Measurements from ENCODE around the gene LBX2. TPM values are rescaled to one million over a fixed set of nuclear protein-coding genes. Genes with fewer than 3 reads are reported as not detected.

LBX2 gene
- total and polyA plus RNA-seq, 4 experiments from 2014 or later, result 0.23 to 0.30 TPM; not detected in 2

- Mint-ChIP-seq H3K4me1 (peaks cover 40 to 68% (median 55%) of the 10 kb centered on the region in 4 donors), H3K9me3 (peaks cover 0 to 2% (median 0%) of the 10 kb centered on the region in 8 donors), H3K4me3 (peak within 1 kb of the TSS; percentile 95 to 99 (median 98)), H3K27me3 (no peaks in the 10 kb centered on the region), H3K27ac (peak within 1 kb of the TSS; percentile 92 to 100 (median 99)), H3K36me3 (peaks cover 9 to 27% of the 10 kb centered on the region in 2 donors)
- Histone ChIP-seq H3K27ac (ENCODE audit: low read depth, low read length) (peak within 1 kb of the TSS; percentile 100), H3K36me3 (ENCODE audit: insufficient read depth, low read length) (peaks cover 19% of the 10 kb centered on the region), H3K4me3 (ENCODE audit: low read length in 2 of 2) (peak within 1 kb of the TSS; percentile 70 to 93), H3K4me1 (ENCODE audit: insufficient read depth, low read length) (peaks cover 45% of the 10 kb centered on the region), H3K9me3 (ENCODE audit: control insufficient read depth in 1 of 2, low read length in 2 of 2) (no peaks in the 10 kb centered on the region), H3K27me3 (ENCODE audit: insufficient read depth, low read length) (no peaks in the 10 kb centered on the region)
- intact Hi-C loops (cut with micrococcal nuclease), result loop anchor here (1.0 to 10.0 kb wide), 4 partner anchors 14 to 534 kb away; partner anchors contain the start of genes AUP1, DGUOK, HTRA2 and MRPL53
- ChIA-PET CTCF (ENCODE audit: partially characterized antibody) (interaction anchor here (1.0 to 3.4 kb wide), 9 partner anchors 9 to 129 kb away, joined by 3 to 14 read pairs (median 8); partner anchors contain the start of genes CCDC142, MRPL53, PCGF1 and TTC31), POLR2A (ENCODE audit: partially characterized antibody) (interaction anchor here (0.7 to 9.5 kb wide), 31 partner anchors 10 to 1224 kb away, joined by 3 to 516 read pairs (median 4); partner anchors contain the start of genes AUP1, C2orf81, CCDC142 and CCT7)
- peak; percentile 99 to 100 (median 100) for DNase-seq
Measured at GRCh38 chr2:74458132-74458937, 41.1 kb downstream of the LBX2 start, which contains the start of gene WBP1. Gene WBP1, plus strand, starts transcription at chr2:74458438. Its CDS starts 165 bp downstream, at chr2:74458603.

- no peaks in the 10 kb centered on the region for H3K27me3 Mint-ChIP-seq
- intact Hi-C loops (cut with micrococcal nuclease), result loop anchor here (1.0 to 10.0 kb wide), 6 partner anchors 8 to 533 kb away; partner anchors contain the start of genes AUP1, C2orf81, DGUOK and HTRA2
- peak overlapping the region; percentile 100 for H3K27ac ChIP-seq (ENCODE audit: low read depth, low read length)
- H3K4me1 Mint-ChIP-seq, result peaks cover 44 to 70% (median 58%) of the 10 kb centered on the region in 4 donors
- ChIA-PET POLR2A (ENCODE audit: partially characterized antibody) (interaction anchor here (0.7 to 9.5 kb wide), 27 partner anchors 7 to 1224 kb away, joined by 3 to 516 read pairs (median 6); partner anchors contain the start of genes AUP1, C2orf81, CCDC142 and CCT7), CTCF (ENCODE audit: partially characterized antibody) (interaction anchor here (1.2 to 4.6 kb wide), 8 partner anchors 10 to 130 kb away, joined by 3 to 66 read pairs (median 9); partner anchors contain the start of genes CCDC142, MRPL53, PCGF1 and TTC31)
- H3K36me3 ChIP-seq (ENCODE audit: insufficient read depth, low read length), result peaks cover 13% of the 10 kb centered on the region
- H3K27ac Mint-ChIP-seq, result peak overlapping the region; percentile 92 to 100 (median 99)
- peak in 3 of 5 donors; percentile 81 to 90 (median 81) for DNase-seq
- peaks cover 3 to 21% of the 10 kb centered on the region in 2 donors for H3K36me3 Mint-ChIP-seq
- peak overlapping the region; percentile 70 to 93 for H3K4me3 ChIP-seq (ENCODE audit: low read length in 2 of 2)
- H3K9me3 ChIP-seq (ENCODE audit: control insufficient read depth in 1 of 2, low read length in 2 of 2), result no peaks in the 10 kb centered on the region
- peak overlapping the region; percentile 93 to 99 (median 98) for H3K4me3 Mint-ChIP-seq
- peaks cover 48% of the 10 kb centered on the region for H3K4me1 ChIP-seq (ENCODE audit: insufficient read depth, low read length)
- H3K27me3 ChIP-seq (ENCODE audit: insufficient read depth, low read length), result no peaks in the 10 kb centered on the region
- H3K9me3 Mint-ChIP-seq, result peaks cover 0 to 2% (median 0%) of the 10 kb centered on the region in 8 donors
Measured at GRCh38 chr2:74457549-74458131, 41.8 kb downstream of the LBX2 start.

- H3K27me3 Mint-ChIP-seq, result no peaks in the 10 kb centered on the region
Measured at GRCh38 chr2:74457129-74457548, 42.3 kb downstream of the LBX2 start.

GRCh38 chr2:74454654-74455511 lies 44.5 kb downstream of the LBX2 start, which contains the start of gene INO80B:
Gene INO80B, plus strand, starts transcription at chr2:74455087. Its CDS starts 30 bp downstream, at chr2:74455117.
- H3K27ac Mint-ChIP-seq, result peak within 1 kb of the TSS; percentile 92 to 100 (median 99)
- H3K9me3 Mint-ChIP-seq, result no peaks in the 10 kb centered on the region
- H3K4me3 Mint-ChIP-seq, result peak within 1 kb of the TSS; percentile 97 to 99 (median 99)
- ChIA-PET CTCF (ENCODE audit: partially characterized antibody) (interaction anchor here (0.8 to 4.6 kb wide), 10 partner anchors 13 to 134 kb away, joined by 3 to 66 read pairs (median 7); partner anchors contain the start of genes C2orf81, CCDC142, MRPL53 and TTC31), POLR2A (ENCODE audit: partially characterized antibody) (interaction anchor here (0.6 to 9.5 kb wide), 21 partner anchors 10 to 718 kb away, joined by 3 to 516 read pairs (median 4); partner anchors contain the start of genes AUP1, C2orf81, CCDC142 and HTRA2)
- Histone ChIP-seq H3K4me3 (ENCODE audit: low read length in 2 of 2) (peak within 1 kb of the TSS; percentile 62 to 75), H3K27me3 (ENCODE audit: insufficient read depth, low read length) (no peaks in the 10 kb centered on the region), H3K27ac (ENCODE audit: low read depth, low read length) (peak within 1 kb of the TSS; percentile 100), H3K4me1 (ENCODE audit: insufficient read depth, low read length) (peaks cover 56% of the 10 kb centered on the region), H3K9me3 (ENCODE audit: control insufficient read depth in 1 of 2, low read length in 2 of 2) (no peaks in the 10 kb centered on the region), H3K36me3 (ENCODE audit: insufficient read depth, low read length) (no peaks in the 10 kb centered on the region)
- intact Hi-C loops (cut with micrococcal nuclease), result loop anchor here (1.0 to 10.0 kb wide), 9 partner anchors 28 to 1220 kb away; partner anchors contain the start of genes AUP1, CCT7, DGUOK and HTRA2
- peaks cover 46 to 70% (median 60%) of the 10 kb centered on the region in 4 donors for H3K4me1 Mint-ChIP-seq
- peak; percentile 97 to 99 (median 98) for DNase-seq
- peaks cover 3 to 16% of the 10 kb centered on the region in 2 donors for H3K36me3 Mint-ChIP-seq
- H3K27me3 Mint-ChIP-seq, result no peaks in the 10 kb centered on the region

More at GRCh38 chr2:74457129-74457548, 42.3 kb downstream of the LBX2 start:
- DNase-seq, result no peak
- H3K4me1 Mint-ChIP-seq, result peaks cover 48 to 75% (median 62%) of the 10 kb centered on the region in 4 donors
- peak overlapping the region; percentile 92 to 100 (median 99) for H3K27ac Mint-ChIP-seq
- H3K36me3 Mint-ChIP-seq, result peaks cover 3 to 19% of the 10 kb centered on the region in 2 donors
- peaks cover 0 to 2% (median 0%) of the 10 kb centered on the region in 8 donors for H3K9me3 Mint-ChIP-seq
- ChIA-PET CTCF (ENCODE audit: partially characterized antibody) (interaction anchor here (0.6 to 4.6 kb wide), 8 partner anchors 10 to 132 kb away, joined by 3 to 66 read pairs (median 8); partner anchors contain the start of genes CCDC142 and TTC31), POLR2A (ENCODE audit: partially characterized antibody) (interaction anchor here (0.7 to 9.5 kb wide), 16 partner anchors 8 to 720 kb away, joined by 3 to 516 read pairs (median 8); partner anchors contain the start of genes AUP1, C2orf81, CCDC142 and HTRA2)
- Histone ChIP-seq H3K4me1 (ENCODE audit: insufficient read depth, low read length) (peaks cover 53% of the 10 kb centered on the region), H3K9me3 (ENCODE audit: control insufficient read depth in 1 of 2, low read length in 2 of 2) (no peaks in the 10 kb centered on the region), H3K27me3 (ENCODE audit: insufficient read depth, low read length) (no peaks in the 10 kb centered on the region), H3K4me3 (ENCODE audit: low read length in 2 of 2) (peak overlapping the region; percentile 63 to 93), H3K36me3 (ENCODE audit: insufficient read depth, low read length) (peaks cover 8% of the 10 kb centered on the region), H3K27ac (ENCODE audit: low read depth, low read length) (peak overlapping the region; percentile 100)
- intact Hi-C loops (cut with micrococcal nuclease), result loop anchor here (1.0 to 10.0 kb wide), 3 partner anchors 8 to 532 kb away; partner anchors contain the start of genes C2orf81, DGUOK, MOGS and WDR54
- H3K4me3 Mint-ChIP-seq, result peak overlapping the region; percentile 95 to 99 (median 98)

- POLR2A ChIA-PET (ENCODE audit: partially characterized antibody), result interaction anchor here (0.7 kb wide), 2 partner anchors 25 to 32 kb away, joined by 3 to 4 read pairs; partner anchors contain the start of genes CCDC142 and TTC31
- H3K4me1 ChIP-seq (ENCODE audit: insufficient read depth, low read length), result peaks cover 29% of the 10 kb centered on the region
- H3K27me3 Mint-ChIP-seq, result no peaks in the 10 kb centered on the region
- no peak for DNase-seq
- H3K36me3 ChIP-seq (ENCODE audit: insufficient read depth, low read length), result no peaks in the 10 kb centered on the region
- peaks cover 23 to 28% (median 27%) of the 10 kb centered on the region in 4 donors for H3K4me1 Mint-ChIP-seq
- no peaks in the 10 kb centered on the region for H3K27me3 ChIP-seq (ENCODE audit: insufficient read depth, low read length)
- no peak overlapping the region for H3K4me3 Mint-ChIP-seq
- no peak overlapping the region for H3K27ac ChIP-seq (ENCODE audit: low read depth, low read length)
- CTCF ChIA-PET (ENCODE audit: partially characterized antibody), result interaction anchor here (1.1 kb wide), 1 partner anchor 32 kb away, joined by 3 read pairs; the partner anchor contains the start of genes CCDC142 and TTC31
- H3K36me3 Mint-ChIP-seq, result peaks cover 3 to 7% of the 10 kb centered on the region in 2 donors
- H3K27ac Mint-ChIP-seq, result peak overlapping the region in 3 of 7 donors; percentile 4 to 26 (median 15)
- H3K9me3 Mint-ChIP-seq, result no peaks in the 10 kb centered on the region
- intact Hi-C loops (cut with micrococcal nuclease), result loop anchor here (10.0 kb wide), 1 partner anchor 526 kb away; the partner anchor contains the start of gene DGUOK
- H3K4me3 ChIP-seq (ENCODE audit: low read length in 2 of 2), result no peak overlapping the region
- H3K9me3 ChIP-seq (ENCODE audit: control insufficient read depth in 1 of 2, low read length in 2 of 2), result no peaks in the 10 kb centered on the region
Measured at GRCh38 chr2:74450570-74451190, 48.7 kb downstream of the LBX2 start.
